ENCODE data around the gene POLR3E.

Gene POLR3E

DNA sequence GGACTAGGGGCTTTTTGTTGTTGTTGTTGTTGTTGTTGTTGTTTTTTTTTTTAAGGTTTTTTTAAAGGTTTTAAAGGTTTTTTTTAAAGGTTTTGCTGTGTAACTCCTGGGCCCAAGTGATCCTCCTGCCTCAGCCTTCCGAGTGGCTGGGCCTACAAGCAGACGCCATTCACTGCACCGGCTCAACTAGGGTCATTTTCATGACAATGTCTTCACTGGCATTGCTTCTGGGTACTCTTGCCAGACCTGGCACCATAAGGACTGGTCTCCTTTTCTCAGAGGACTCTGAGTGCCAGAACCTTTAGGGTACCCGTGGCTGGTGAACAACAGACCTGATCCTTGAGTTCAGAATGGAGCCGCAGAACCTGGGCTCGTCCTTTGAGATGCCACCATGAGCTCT, 20.4 kb downstream of the POLR3E start:
- DNase-seq: no peak

DNA sequence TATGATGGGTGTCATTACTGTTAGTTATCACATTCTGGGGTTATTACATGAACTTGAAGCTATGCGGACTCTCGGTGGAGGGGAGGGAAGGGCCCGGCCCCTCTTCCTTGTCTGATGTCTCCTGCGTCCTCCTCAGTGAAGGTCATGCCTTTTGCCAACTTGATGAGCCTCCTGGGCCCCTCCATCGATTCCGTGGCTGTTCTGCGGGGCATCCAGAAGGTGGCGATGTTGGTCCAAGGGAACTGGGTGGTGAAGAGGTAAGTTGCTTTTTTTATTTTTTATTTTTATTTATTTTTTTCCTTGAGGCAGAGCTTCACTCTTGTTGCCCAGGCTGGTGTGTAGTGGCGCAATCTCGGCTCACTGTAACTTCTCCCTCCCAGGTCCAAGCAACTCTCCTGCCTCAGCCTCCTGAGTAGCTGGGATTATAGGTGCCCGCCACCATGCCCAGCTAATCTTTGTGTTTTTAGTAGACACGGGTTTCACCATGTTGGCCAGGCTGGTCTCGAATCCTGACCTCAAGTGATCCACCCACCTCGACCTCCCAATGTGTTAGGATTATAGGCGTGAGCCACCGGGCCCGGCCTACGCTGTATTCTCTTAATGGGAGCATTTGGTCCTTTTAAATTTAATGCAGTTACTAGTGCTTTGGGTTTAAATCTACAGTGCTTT, 21.6 kb downstream of the POLR3E start:
- no peak for DNase-seq

DNA sequence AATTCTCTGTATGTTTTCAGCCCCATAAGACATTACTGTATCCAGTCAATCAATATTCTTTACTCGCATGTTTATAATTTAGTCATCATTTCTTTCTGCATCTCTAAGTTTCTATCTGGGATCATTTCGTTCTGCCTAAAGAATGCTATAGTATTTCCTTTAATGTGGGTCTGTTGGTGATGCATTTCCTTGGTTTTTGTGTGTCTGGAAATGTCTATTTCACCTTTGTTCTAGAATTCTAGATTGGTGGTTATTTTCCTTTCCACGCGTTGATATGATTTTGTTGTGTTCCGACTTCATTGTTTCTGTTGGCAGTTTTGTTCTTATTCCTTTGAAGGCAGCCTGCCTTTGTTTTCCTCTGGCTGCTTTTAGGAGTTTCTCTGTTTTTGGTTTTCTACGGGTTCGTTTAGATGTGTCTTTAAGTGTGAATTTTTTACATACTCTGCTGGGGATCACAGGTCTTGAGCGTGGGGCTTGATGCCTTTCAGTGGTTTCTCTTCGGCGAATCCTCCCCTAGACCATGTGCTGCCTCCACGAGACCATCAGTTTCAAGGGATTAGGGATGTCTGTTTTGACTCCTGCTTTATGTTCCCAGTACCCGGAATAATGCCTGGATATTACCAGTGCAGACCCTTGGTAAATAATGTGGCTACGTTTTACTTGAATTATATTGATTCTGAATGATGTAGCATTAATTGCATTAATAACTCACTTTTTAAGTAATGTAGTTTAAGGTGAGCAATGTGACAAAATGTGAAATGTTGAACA, 23.5 kb downstream of the POLR3E start:
- no peak for DNase-seq

DNA sequence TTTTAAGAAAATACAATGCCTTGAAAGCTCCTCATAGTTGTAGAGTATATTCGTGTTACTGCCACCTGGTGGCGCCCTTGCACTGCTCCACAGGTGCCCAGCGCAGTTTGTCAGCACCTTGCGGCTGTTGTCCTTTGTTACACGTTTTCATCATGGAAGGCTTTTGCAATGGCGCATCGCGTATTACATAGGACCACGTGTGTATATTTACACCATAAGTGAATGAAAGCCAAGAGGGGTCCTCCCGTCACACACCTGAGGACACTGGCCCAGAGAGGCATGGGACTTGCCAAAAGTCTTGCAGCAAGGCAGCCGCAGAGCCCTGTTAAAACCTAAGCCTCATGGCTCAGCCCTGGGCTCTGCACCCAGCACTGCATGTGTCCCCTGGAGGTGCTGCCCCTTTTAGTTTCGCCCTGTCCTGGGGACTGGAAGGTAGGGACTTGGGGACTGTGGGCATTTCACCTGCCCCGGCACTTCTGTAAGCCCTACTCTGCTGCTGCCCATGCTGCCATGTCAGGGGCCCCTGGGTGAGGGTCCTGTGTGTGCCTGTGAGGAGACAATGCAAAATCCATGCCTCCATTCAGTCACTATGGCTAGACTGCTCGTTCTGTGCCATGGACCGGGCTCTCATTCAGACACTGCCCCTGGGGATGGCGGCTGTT, 24.3 kb downstream of the POLR3E start:
- DNase-seq: peak; percentile 85

DNA sequence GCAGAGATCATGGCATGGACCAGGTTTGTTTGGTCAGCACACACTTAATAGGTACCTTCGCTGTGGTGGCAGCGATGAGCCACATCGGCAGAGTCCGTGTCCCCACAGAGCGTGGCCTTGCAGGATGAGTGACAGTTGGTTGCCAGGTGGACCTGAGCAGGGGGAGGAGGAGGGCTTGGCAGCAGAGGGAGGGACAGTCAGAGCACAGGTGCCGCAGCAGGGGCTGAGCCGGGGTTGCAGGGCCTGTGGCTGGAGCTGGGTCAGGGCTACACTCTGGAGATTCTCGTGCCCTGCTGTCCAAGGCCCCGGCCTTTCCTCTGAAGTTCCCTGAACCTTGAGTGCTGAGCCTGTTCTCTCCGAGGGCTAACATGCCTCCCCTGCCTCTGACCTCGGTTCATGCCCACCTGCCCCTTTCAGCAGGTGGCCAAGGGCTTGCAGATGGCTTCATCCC, 24.8 kb downstream of the POLR3E start:
- no peak for DNase-seq

DNA sequence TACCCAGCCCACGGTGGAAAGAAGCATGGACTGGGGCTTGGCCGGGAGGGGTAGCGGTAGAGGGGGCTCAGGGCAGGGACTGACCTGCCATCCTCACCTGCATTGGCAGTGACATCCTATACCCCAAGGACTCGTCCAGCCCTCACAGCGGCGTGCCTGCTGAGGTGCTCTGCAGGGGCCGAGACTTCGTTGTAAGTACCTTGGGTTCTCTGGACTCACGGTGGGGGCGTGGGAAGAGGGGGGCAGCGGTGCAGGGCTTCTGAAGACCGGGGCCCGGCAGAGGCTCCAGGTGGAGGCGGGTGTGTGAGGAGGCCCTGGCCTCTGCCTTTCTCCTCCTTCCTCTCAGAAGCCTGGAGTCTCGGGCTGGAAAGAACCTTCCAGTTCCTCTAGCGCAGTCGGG, 25.5 kb downstream of the POLR3E start:
- DNase-seq: no peak

DNA sequence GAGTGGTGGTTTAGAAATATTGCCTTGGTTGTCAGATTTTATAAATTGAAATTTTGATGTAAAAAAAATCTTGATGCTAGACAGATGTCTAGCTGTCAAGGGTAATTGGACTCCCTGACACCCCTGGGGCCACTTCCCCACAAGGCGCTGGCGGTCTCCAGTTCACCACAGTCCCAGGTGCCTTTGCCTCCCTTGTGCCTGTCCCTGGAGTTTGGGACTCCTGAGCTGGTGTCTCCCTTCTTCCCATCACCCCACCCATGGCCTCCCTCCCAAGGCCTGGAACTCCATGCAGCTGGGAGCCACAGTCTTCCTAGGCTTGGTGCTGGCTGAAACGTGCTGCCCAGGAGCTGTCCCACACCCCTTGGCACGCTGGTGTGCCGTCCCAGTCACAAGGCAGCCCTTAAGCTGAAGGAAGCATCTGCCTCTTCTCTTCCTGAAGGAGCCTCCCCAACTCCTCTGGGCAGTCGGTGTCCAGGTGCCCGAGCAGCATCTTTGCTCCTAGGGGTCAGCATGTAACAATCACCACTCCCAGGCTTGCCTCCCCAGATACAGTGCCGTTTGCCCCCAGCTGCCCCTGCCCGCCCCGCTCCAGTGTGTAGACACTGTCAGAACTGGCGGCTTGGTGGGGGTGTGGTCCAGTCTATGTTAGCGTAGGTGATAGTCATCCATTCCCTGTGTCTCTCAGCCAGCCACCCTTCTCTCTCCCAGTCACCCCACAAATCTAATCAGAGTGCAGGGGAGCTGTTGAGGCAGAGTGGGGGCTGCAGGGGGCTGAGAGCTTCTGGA, 26.2 kb downstream of the POLR3E start:
- DNase-seq: no peak

DNA sequence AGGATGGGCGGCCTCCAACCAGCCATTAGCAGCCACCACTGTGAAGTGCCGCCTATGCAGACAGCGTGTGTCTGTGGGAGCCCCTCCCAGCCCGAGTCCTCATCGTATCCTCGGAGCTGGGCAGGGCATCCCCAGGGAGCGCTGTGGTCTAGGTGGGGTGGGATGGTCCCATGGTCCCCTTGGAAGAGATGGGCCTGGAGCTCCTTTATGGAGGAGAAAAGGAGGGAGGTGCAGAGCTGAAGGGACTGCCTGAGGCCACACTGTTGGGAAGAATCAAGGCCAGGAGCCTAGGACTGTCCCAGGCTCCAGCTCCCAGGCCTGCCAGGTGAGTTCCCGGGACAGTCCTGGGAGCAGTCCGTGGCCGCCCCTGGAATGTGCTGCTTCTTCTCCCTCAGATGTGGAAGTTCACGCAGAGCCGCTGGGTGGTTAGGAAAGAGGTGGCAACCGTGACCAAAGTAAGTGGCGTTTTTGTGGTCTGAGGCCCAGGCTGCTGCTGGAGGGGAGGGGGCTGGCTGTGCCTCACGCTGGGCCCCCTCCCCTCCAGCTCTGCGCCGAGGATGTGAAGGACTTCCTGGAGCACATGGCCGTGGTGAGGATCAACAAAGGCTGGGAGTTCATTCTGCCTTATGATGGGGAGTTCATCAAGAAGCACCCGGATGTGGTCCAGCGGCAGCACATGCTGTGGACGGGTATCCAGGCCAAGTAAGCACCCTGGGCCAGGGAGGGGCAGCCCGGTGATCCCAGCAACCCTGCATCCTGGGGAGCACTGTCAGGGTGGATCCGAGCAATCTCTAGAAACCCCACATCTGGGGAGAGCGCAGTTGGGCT, 27.0 kb downstream of the POLR3E start:
- DNase-seq: no peak

DNA sequence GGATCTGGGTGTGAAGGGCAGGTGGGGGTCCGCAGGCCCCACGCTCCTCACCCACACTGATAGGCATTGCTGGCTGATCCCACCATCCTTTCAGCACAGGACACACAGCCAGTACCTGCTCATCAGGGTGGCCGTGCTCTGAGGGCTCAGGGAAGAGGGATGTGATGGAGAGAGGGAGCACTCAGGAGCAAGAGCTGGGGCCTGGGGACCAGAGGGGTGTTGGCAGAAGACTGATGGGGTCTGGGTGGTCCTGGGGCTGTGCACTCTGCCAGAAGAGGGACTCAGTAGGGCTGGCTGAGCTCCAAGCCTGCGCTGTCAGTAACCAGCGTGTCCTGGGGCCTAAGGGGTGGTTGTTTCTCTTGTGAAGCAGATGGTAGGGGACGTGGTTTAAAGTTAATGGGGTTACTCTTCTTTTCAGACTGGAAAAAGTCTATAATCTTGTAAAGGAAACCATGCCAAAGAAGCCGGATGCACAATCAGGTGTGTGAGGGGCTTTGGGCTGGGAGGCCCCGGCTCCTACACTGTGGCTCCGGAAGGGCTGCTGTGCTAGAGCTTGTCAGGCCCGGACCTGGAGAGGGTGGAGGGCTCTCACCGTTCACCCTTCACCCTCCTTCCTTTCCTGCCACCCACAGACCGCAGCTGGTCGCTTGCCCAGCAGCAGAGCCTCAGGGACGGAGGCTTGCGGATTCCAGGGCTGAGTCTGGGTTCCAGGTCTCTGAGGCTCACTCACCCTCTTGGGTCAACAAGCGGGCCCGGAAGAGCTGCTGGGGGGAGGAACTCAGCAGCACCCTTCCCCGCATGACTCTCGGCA, 27.8 kb downstream of the POLR3E start:
- no peak for DNase-seq

DNA sequence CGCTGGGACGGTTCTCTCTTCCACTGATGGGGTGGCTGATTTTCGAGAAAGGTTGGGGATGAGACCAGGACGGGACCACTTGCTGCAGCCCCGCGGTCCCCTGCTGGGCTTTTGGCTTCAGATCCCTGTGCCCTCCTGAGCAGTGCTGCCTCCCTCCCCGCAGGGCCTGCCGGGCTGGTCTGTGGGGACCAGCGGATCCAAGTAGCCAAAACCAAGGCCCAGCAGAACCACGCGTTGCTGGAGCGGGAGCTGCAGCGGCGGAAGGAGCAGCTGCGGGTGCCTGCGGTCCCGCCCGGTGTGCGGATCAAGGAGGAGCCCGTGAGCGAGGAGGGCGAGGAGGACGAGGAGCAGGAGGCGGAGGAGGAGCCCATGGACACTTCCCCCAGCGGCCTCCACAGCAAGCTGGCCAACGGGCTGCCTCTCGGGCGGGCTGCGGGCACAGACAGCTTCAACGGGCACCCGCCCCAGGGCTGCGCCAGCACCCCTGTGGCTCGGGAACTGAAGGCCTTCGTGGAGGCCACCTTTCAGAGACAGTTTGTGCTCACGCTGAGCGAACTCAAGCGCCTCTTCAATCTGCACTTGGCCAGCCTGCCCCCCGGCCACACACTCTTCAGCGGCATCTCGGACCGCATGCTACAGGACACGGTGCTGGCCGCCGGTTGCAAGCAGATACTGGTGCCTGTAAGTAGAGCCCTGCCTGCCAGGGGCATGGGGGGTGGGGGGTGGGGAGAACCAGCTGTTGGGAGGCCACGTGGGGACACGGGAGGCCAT, 28.6 kb downstream of the POLR3E start:
- no peak for DNase-seq

DNA sequence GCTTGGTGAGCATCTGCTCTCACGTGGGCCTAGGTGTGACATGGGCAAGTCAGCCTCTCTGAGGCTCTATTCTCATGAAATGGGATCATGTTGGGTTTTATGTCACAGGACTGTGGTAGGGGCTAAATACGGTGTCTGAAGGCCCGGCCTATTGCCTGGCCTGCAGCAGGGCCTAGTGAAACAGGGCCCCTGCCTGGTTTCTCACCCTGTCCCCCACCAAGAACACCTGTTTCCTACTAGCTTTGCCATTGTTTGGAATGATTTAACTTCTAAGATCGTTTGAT, 29.1 kb downstream of the POLR3E start:
- no peak for DNase-seq

DNA sequence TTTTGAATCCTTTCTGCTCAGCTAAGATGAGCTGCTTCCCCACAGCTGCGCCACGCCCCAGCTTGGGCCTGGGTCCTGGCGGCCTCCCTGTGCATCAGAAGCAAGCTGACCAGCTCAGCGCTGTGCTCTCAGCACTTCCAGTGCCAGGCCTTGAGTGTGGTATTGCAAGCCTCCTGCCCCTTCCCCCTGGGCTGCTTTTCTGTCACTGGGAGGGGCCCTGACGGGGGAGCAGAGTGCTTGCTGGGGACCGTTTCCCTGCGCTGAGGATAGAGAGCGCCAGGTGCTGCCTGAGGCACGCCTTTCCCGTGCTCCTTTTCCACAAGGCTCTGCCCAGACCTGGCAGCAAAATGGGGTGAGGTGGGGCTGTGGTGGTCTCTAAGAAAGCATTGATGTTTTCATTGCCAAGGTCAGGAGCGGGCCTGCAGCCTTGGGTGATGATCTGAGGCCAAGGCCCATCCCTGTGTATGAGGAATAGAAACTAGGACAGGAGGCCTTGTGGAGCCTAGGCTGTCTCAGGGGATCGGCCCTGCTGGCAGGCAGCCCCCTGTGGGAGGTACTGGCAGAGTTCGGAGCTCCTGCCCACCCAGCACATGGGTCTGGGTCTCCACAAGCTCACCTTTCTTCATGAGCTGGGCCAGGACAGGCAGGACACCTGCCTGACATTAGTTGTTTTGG, 29.7 kb downstream of the POLR3E start:
- no peak for DNase-seq

DNA sequence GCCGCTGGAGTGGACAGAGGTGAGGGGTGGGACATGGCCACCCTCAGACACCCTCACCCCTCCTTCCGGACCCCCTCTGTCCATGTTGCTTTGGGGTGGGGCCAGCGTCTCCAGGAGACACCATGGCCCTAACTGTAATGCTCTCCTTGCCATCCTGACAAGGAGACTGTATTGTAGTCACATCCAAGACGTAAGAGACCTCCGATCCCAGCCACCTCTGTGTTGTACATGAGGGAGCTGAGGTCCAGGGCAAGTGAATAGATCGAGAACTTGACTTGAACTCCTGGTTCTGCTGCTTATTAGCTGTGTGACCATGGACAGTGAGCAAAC, 30.2 kb downstream of the POLR3E start:
- DNase-seq: no peak

DNA sequence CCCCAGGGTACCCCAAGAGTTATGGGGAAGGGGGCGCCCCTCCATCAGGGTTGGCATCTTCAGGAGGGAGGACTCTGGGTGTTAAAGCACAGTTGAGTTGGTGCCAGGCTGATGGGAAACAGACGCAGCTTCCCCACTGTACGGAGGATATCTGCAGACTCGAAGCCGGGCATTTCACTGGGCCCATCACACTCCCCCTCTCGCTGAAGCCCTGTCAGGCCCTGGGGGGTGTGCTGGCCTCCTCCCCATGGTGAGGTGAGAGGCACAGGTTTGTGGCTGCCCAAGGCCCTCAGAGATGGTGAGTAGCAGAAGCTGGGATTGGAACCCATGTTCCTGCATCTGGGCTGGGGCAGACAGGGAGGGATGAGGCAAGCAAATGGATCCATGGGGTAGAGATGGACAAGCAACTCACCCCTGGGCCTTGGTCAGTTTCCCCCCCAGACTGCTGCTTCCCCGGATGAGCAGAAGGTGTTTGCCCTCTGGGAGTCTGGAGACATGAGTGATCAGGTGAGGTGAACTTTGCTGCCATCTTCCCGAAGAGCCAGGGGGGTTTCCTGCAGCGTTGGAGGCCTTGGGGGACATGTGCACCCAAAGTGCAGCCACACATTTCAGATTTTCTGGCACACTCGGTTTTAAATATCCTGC, 31.0 kb downstream of the POLR3E start:
- no peak for DNase-seq

DNA sequence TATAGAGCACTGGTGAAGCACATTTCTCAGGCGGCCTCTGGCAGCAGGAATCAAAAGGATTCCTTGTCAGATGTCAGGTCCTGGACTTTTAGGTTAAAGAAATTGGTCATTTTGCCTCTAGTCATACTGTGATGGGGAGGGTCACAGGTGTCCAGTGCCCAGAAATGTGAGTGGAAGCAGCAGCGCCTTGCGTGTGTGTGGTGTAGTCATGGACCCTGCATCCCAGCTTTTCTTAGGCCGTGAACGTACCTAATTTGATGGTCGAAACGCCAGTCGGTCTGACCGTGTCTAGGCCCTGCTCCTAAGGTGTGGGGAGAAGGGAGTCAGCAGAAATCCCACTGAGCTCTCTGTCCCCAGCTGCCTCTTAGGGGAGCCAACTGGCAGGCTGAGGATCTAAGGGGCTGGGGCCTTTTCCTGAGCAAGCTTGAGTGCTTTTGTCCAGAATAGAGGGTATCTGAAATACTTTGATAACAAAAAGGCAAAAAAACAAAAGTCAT, 32.0 kb downstream of the POLR3E start:
- DNase-seq: no peak

DNA sequence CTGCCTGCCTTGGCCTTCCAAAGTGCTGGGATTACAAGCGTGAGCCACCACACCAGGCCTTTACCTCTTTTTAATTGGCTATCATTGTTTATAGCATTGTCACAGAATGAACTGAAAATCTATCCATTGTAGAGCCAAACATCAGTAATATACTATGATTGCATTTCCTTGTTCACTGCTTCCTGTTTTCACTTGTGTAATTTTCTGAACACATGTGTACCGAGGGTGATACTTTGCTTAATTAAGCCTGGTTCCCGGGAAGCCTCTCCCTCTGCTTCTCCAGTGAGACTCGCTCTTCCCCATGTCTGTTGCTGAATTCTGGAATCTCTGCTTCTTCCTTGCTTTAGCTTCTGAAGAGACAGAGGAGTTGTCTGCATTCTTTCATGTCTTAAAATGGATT, 33.1 kb downstream of the POLR3E start:
- DNase-seq: no peak

DNA sequence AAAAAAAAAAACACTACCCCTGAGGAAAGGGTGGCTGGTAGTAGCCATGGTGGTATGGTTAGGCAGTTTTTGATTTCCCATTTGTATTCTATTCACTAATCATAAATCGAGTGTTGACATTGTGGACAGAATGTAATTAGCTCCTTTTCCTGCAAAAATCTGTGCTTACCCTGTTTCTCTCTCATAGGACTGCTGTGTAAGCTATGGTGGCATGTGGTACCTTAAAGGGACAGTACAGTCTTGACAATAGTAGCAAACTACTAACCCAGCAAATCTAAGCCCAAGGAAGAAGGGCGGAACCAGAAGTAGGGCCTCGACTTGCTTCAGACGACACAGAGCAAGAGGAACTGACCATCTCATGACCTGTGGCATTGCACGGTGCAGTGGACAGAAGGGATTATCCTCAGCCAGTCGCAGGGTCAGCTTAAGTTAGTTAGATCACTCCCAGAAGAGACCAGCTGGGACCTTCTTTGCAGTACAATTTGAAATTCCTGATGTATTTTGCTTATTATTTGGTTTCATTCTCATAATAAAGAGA, 36.3 kb downstream of the POLR3E start:
- DNase-seq: no peak

DNA sequence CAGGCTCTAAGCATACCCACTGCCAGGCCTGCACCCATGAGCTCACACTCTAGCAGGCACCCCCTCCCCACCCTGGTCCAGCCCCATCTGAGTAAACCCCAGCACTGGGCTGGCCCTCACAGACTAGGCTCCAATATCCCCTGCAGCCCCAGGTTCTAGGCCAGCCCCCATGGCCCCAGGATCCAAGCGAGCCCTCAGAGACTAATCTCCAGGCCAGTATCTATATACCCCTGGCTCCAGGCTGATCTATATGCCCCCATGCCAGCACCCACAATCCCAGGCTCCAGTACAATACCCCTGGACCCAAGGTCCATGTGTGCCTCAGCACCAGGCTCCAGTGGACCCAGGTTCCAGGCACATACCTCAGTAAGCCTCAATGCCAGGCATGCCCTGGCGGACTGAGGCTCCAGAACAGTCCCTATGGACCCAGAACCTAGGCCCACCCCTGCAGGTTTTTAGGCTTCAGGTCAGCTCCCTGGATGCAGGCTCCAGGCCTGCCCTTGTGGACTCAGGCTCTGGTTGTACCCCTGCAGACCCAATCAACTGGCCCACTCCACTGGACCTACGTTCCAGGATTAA, 38.5 kb downstream of the POLR3E start:
- no peak for DNase-seq

DNA sequence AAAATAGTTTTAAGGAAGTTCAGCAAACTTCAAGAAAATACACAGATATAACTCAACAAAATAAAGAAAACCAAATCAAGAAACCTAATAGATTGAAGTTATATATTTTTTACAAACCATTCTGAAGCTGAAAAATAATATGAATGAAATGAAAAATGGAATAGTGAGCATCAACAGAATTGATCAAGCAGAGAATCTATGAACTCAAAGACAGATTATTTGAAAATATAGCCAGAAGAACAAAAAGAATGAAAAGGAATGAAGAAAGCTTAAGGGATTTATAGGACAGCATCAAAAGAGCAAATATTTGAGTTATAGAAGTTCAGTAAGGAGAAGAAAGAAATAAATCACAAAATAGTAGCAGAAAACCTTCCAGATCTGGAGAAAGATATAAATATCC, 39.4 kb downstream of the POLR3E start:
- no peak for DNase-seq

All from NCI-H2227 treated with DMSO at 0.1 percent for 48 hours (cell line).